MM.1S (cell line): ENCODE results near the gene GABRB2.
"Not testable (repeated sequence)": the region's sequence is repeated elsewhere in the genome, so short reads cannot be mapped to it uniquely, and the experiment has no call there.

Source experiments
- DNase-seq: peaks from one replicate; pipeline ENCODE4 v3.0.0-alpha.2; 2015
- H2AFZ ChIP-seq: fragments of 300-600 bp; sonication (generic); 2 replicates; pipeline ENCODE4 v1.6.0; 2016; ENCODE audit warnings: antibody characterized with exemption, low read length
- H3F3A ChIP-seq: fragments of 300-600 bp; sonication (generic); 2 replicates; pipeline ENCODE4 v1.6.1; 2016; ENCODE audit warnings: mild to moderate bottlenecking, antibody characterized with exemption, low read length, moderate library complexity, mixed read lengths; ENCODE audit not compliant: insufficient read depth
- H3K27ac ChIP-seq: fragments of 300-600 bp; sonication (generic); 2 replicates; pipeline ENCODE4 v1.5.1; 2016; ENCODE audit warnings: mild to moderate bottlenecking, low read length
- H3K27me3 ChIP-seq: fragments of 300-600 bp; sonication (generic); replicated peaks from 2 replicates; pipeline ENCODE4 v1.6.0; 2016; ENCODE audit warnings: low read length; ENCODE audit not compliant: insufficient read depth
- H3K36me3 ChIP-seq: fragments of 300-600 bp; sonication (generic); replicated peaks from 2 replicates; pipeline ENCODE4 v1.6.1; 2016; ENCODE audit warnings: mild to moderate bottlenecking, low read length, mixed read lengths; ENCODE audit not compliant: insufficient read depth
- H3K4me1 ChIP-seq: fragments of 300-600 bp; sonication (generic); 2 replicates; pipeline ENCODE4 v1.6.1; 2016; ENCODE audit warnings: low read length, mixed read lengths
- H3K4me2 ChIP-seq: fragments of 300-600 bp; sonication (generic); 2 replicates; pipeline ENCODE4 v1.6.0; 2016; ENCODE audit warnings: low read depth, low read length
- H3K4me3 ChIP-seq: fragments of 300-600 bp; sonication (generic); 2 replicates; pipeline ENCODE4 v1.5.1; 2016; ENCODE audit warnings: low read length, mixed read lengths
- H3K79me2 ChIP-seq: fragments of 300-600 bp; sonication (generic); 2 replicates; pipeline ENCODE4 v1.6.1; 2016; ENCODE audit warnings: mixed run types, low read length, mixed read lengths
- H3K9ac ChIP-seq: fragments of 300-600 bp; sonication (generic); 2 replicates; pipeline ENCODE4 v1.6.1; 2016; ENCODE audit warnings: low read length, mixed read lengths
- H3K9me2 ChIP-seq: fragments of 300-600 bp; sonication (generic); replicated peaks from 2 replicates; pipeline ENCODE4 v1.6.1; 2016; ENCODE audit warnings: mild to moderate bottlenecking, low read length, mixed read lengths; ENCODE audit not compliant: insufficient read depth
- H3K9me3 ChIP-seq: fragments of 300-600 bp; sonication (generic); replicated peaks from 2 replicates; pipeline ENCODE4 v1.6.1; 2016; ENCODE audit warnings: mild to moderate bottlenecking, low read length, mixed read lengths; ENCODE audit not compliant: insufficient read depth
- H4K20me1 ChIP-seq: fragments of 300-600 bp; sonication (generic); 2 replicates; pipeline ENCODE4 v1.6.1; 2016; ENCODE audit warnings: mild to moderate bottlenecking, low read length, moderate library complexity, mixed read lengths; ENCODE audit not compliant: insufficient read depth
- EZH2 ChIP-seq: fragments of 300-600 bp; sonication (generic); optimal IDR thresholded peaks from 2 replicates; pipeline ENCODE3; 2017; ENCODE audit warnings: low read depth, mild to moderate bottlenecking, antibody characterized with exemption, low read length, mixed read lengths
- EZH2phosphoT487 ChIP-seq: fragments of 300-600 bp; sonication (generic); IDR thresholded peaks from 2 replicates; pipeline ENCODE4 v1.6.1; 2018; ENCODE audit warnings: antibody characterized with exemption, low read length
- TF ChIP-seq, protein P1 (sequence below): fragments of 300-600 bp; sonication (generic); IDR thresholded peaks from 2 replicates; pipeline ENCODE4 v1.5.1; 2016; ENCODE audit warnings: antibody characterized with exemption, low read length, mixed read lengths

GABRB2 gene

DNA sequence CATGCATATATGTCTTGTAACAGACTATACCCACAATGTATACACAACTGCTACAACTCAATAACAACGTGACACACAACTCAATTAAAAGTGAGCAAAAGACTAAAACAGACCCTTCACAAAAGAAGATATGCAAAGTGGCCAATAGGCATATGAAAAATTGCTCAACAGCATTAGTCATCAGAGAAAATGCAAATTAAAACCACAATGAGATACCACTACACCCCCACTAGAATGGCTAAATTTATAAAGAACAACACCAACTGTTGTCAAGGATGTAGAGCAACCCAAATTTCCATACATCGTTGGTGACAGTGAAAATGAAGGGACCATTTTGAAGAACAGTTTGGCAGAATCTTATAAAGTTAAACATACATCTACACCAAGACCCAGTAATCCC lies 38.9 kb downstream of the GABRB2 start:
- peak; percentile 19 for DNase-seq
- H3K4me1 ChIP-seq: no peaks in the 10 kb centered on the region
- no peak overlapping the region for H3K27ac ChIP-seq
- no peaks in the 10 kb centered on the region for H3K36me3 ChIP-seq
- H3F3A ChIP-seq: no peaks in the 10 kb centered on the region
- no peak overlapping the region for H3K4me2 ChIP-seq
- H3K79me2 ChIP-seq: no peaks in the 10 kb centered on the region
- H3K9ac ChIP-seq: no peak overlapping the region
- TF ChIP-seq EZH2: no peak
- TF ChIP-seq EZH2phosphoT487: no peak
- TF ChIP-seq, protein P1, sequence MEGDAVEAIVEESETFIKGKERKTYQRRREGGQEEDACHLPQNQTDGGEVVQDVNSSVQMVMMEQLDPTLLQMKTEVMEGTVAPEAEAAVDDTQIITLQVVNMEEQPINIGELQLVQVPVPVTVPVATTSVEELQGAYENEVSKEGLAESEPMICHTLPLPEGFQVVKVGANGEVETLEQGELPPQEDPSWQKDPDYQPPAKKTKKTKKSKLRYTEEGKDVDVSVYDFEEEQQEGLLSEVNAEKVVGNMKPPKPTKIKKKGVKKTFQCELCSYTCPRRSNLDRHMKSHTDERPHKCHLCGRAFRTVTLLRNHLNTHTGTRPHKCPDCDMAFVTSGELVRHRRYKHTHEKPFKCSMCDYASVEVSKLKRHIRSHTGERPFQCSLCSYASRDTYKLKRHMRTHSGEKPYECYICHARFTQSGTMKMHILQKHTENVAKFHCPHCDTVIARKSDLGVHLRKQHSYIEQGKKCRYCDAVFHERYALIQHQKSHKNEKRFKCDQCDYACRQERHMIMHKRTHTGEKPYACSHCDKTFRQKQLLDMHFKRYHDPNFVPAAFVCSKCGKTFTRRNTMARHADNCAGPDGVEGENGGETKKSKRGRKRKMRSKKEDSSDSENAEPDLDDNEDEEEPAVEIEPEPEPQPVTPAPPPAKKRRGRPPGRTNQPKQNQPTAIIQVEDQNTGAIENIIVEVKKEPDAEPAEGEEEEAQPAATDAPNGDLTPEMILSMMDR: no peak
- H3K4me3 ChIP-seq: no peak overlapping the region
- H3K9me3 ChIP-seq: no peaks in the 10 kb centered on the region
- no peaks in the 10 kb centered on the region for H3K9me2 ChIP-seq
- H4K20me1 ChIP-seq: no peaks in the 10 kb centered on the region
- no peaks in the 10 kb centered on the region for H3K27me3 ChIP-seq
- H2AFZ ChIP-seq: no peak overlapping the region

DNA sequence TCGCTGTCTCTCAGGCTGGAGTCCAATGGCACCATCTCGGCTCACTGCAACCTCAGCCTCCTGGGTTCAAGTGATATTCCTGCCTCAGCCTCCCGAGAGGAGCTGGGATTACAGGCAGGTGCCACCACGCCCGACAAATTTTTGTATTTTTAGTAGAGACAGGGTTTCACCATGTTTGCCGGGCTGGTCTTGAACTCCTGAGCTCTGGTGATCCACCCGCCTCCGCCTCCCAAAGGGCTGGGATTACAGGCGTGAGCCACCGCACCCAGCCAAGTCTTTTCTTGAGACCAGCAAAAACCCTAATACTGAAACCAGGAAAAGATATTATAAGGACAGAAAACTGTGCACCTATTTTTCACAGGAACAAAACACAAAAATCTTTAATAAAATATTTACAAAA lies 41.4 kb downstream of the GABRB2 start:
- H3K9ac ChIP-seq, DNase-seq, H3K79me2 ChIP-seq, H3K27me3 ChIP-seq, H3K4me3 ChIP-seq, H3K9me2 ChIP-seq, H4K20me1 ChIP-seq, H3K9me3 ChIP-seq, H3F3A ChIP-seq, H3K27ac ChIP-seq, H3K36me3 ChIP-seq, H3K4me1 ChIP-seq, H3K4me2 ChIP-seq, H2AFZ ChIP-seq: not testable (repeated sequence)

DNA sequence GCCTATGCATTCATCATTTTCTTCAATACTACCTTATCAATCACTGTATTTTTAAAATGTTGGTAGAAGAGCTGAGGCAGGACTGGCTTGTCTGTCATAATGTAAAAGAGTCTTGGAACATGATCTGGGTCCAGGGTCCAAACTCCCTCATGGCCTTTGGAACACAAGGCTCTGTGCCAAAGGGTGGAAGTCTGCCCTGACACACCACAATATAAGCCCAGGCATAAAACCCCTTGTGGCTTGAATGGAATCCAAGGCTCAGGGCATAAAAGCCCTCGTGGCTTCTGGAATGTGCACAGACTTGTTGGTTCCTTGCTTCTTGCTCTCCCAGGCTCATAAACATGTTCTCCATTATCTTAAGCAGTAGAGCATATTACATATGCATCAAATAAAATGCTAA lies 48.0 kb downstream of the GABRB2 start:
- Histone ChIP-seq H3K27ac (no peak overlapping the region), H3K79me2 (no peaks in the 10 kb centered on the region), H3K4me3 (no peak overlapping the region), H4K20me1 (no peaks in the 10 kb centered on the region), H3K4me1 (no peaks in the 10 kb centered on the region), H3K4me2 (no peak overlapping the region), H3F3A (no peaks in the 10 kb centered on the region), H3K9me3 (no peaks in the 10 kb centered on the region), H3K27me3 (no peaks in the 10 kb centered on the region), H3K36me3 (no peaks in the 10 kb centered on the region), H3K9ac (no peak overlapping the region), H2AFZ (no peak overlapping the region), H3K9me2 (no peaks in the 10 kb centered on the region)
- TF ChIP-seq EZH2 (no peak), EZH2phosphoT487 (no peak)
- TF ChIP-seq, protein P1: no peak
- DNase-seq: no peak

DNA sequence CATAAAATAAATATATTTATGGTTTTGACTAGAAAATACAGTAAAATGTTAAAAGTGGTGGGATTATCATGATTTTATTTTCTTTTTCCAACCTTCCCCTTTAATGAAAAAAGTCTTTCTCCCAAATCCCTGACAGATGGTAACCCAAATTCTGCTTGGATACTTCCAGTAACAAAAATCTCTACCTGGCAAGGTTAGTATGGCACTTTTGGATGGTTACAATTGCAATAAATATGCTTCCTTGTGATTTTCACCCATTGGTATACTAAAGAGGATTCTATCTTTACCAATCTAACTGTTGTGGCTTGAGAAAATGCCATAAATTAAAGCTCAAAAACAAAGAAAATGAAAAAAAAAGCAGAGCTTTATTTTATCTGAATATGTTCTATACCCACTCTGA lies 62.8 kb downstream of the GABRB2 start:
- Histone ChIP-seq H3K36me3 (no peaks in the 10 kb centered on the region), H3K27me3 (no peaks in the 10 kb centered on the region), H3K9ac (no peak overlapping the region), H3K4me1 (no peaks in the 10 kb centered on the region), H4K20me1 (no peaks in the 10 kb centered on the region), H3K79me2 (no peaks in the 10 kb centered on the region), H3K4me2 (no peak overlapping the region), H3F3A (no peaks in the 10 kb centered on the region), H3K27ac (no peak overlapping the region), H3K9me2 (no peaks in the 10 kb centered on the region), H2AFZ (no peak overlapping the region), H3K9me3 (no peaks in the 10 kb centered on the region), H3K4me3 (no peak overlapping the region)
- no peak for DNase-seq
- no peak for TF ChIP-seq EZH2
- no peak for TF ChIP-seq EZH2phosphoT487
- TF ChIP-seq, protein P1: no peak
